RWPE2 (cell line): ENCODE measurements around the gene SLC35E4.

Source experiments
- ATAC-seq: fragments of 200-7000 bp; cut with Tn5 transposase; 3 replicates; pipeline ENCODE4 v1.9.1; 2021; ENCODE audit warnings: low read depth
- DNase-seq: peaks from one replicate; pipeline ENCODE4 v3.0.0-alpha.2; 2020; ENCODE audit warnings: low spot score
- H3K27ac ChIP-seq: fragments of 450-650 bp; 2 replicates; pipeline ENCODE4 v1.5.1; 2017; ENCODE audit warnings: mild to moderate bottlenecking; ENCODE audit not compliant: poor library complexity, severe bottlenecking
- H3K27me3 ChIP-seq: fragments of 250-450 bp; sonication (Bioruptor Pico); 2 replicates; pipeline ENCODE4 v1.5.1; 2021; ENCODE audit warnings: mild to moderate bottlenecking, moderate library complexity; ENCODE audit not compliant: insufficient read depth, poor library complexity, severe bottlenecking
- H3K36me3 ChIP-seq: fragments of 250-450 bp; sonication (Bioruptor Pico); 2 replicates; pipeline ENCODE4 v1.5.1; 2020; ENCODE audit warnings: low read depth, mild to moderate bottlenecking, moderate library complexity
- H3K4me1 ChIP-seq: fragments of 250-450 bp; sonication (Bioruptor Pico); 2 replicates; pipeline ENCODE4 v1.5.1; 2021; ENCODE audit warnings: mild to moderate bottlenecking, moderate library complexity; ENCODE audit not compliant: insufficient read depth, poor library complexity, severe bottlenecking
- H3K4me3 ChIP-seq: fragments of 250-450 bp; sonication (Bioruptor Pico); 2 replicates; pipeline ENCODE4 v1.5.1; 2021; ENCODE audit warnings: mild to moderate bottlenecking, moderate library complexity; ENCODE audit not compliant: severe bottlenecking
- H3K9me3 ChIP-seq: fragments of 250-450 bp; sonication (Bioruptor Pico); 2 replicates; pipeline ENCODE4 v1.5.1; 2021; ENCODE audit warnings: mild to moderate bottlenecking, moderate library complexity; ENCODE audit not compliant: severe bottlenecking
- TF ChIP-seq, protein P1 (sequence below): fragments of 450-650 bp; IDR thresholded peaks from one replicate; pipeline ENCODE4 v1.5.1; 2017; ENCODE audit warnings: mild to moderate bottlenecking, moderate library complexity; ENCODE audit not compliant: poor library complexity, severe bottlenecking

SLC35E4 gene

DNA sequence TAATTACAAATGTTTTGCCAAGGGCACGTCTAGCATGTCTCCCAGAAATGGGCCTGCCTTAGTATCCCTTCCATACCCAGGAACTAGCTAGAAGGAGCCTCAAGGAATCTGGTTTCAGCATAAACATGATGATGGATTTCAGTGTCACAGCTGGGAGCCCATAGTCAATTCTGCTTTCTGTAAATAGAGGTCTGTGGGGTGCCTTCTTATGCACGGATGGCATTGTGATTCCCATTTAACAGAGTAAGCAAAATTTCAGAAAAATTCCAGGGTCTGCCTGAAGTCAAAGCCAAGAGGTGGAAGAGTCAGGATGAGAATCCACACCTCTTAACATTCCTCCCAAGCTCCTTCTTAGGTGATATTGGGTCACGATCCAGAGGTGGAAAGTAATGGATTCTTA is 20.0 kb downstream of the SLC35E4 start:
- DNase-seq (no peak), ATAC-seq (no peak)
- TF ChIP-seq, protein P1, sequence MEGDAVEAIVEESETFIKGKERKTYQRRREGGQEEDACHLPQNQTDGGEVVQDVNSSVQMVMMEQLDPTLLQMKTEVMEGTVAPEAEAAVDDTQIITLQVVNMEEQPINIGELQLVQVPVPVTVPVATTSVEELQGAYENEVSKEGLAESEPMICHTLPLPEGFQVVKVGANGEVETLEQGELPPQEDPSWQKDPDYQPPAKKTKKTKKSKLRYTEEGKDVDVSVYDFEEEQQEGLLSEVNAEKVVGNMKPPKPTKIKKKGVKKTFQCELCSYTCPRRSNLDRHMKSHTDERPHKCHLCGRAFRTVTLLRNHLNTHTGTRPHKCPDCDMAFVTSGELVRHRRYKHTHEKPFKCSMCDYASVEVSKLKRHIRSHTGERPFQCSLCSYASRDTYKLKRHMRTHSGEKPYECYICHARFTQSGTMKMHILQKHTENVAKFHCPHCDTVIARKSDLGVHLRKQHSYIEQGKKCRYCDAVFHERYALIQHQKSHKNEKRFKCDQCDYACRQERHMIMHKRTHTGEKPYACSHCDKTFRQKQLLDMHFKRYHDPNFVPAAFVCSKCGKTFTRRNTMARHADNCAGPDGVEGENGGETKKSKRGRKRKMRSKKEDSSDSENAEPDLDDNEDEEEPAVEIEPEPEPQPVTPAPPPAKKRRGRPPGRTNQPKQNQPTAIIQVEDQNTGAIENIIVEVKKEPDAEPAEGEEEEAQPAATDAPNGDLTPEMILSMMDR, result no peak
- Histone ChIP-seq H3K36me3 (no peaks in the 10 kb centered on the region), H3K27ac (no peak overlapping the region), H3K27me3 (no peaks in the 10 kb centered on the region), H3K9me3 (no peaks in the 10 kb centered on the region), H3K4me3 (no peak overlapping the region), H3K4me1 (no peaks in the 10 kb centered on the region)

DNA sequence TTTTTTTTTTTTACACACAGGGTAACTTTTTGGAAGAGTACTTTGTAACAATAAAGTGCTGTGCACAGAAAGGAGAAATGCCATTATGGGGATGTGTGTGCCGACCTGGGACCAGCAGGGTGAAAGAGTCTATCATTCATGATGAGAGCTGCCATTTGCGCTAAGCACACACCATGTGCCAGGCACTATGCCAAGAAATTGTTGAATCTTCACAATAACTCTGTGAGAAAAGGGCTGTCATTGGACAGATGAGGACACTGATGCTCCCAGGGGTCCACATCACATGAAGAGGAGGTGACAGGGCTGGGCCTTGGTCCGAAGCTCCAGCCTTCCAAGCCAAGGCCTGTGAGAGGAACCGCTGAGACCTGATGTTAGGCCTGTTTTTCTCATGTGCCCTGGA is 26.5 kb downstream of the SLC35E4 start:
- no peak for ATAC-seq
- TF ChIP-seq, protein P1, result no peak

DNA sequence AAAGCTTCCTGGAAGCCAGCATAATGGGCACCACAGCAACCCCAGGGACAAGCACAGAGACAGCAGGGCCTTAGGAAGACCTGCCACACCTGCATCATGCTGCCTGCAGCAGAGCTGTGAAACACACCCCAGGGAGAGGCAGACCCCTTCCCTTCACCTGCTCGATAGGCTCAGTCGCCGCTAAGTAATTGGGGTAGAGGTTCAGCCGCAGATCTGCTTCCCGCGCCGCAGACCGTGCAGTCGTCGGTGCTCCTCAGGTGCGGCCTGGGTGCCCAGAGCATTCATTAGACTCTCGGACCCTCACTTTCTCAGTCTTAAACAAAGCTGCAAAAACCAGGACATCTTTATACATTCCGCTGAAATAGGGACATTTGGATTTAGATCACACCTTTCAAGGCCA is 29.2 kb downstream of the SLC35E4 start:
- H3K4me1 ChIP-seq, result no peaks in the 10 kb centered on the region
- H3K4me3 ChIP-seq, result no peak overlapping the region
- DNase-seq, result no peak
- ATAC-seq, result no peak
- H3K36me3 ChIP-seq, result no peaks in the 10 kb centered on the region
- TF ChIP-seq, protein P1, result no peak
- H3K27me3 ChIP-seq, result no peaks in the 10 kb centered on the region
- no peak overlapping the region for H3K27ac ChIP-seq
- no peaks in the 10 kb centered on the region for H3K9me3 ChIP-seq

More for the DNA sequence above, 26.5 kb downstream of the SLC35E4 start:
- Histone ChIP-seq H3K9me3 (no peaks in the 10 kb centered on the region), H3K27me3 (no peaks in the 10 kb centered on the region), H3K27ac (no peak overlapping the region), H3K4me1 (no peaks in the 10 kb centered on the region), H3K36me3 (no peaks in the 10 kb centered on the region), H3K4me3 (no peak overlapping the region)
- DNase-seq, result no peak

DNA sequence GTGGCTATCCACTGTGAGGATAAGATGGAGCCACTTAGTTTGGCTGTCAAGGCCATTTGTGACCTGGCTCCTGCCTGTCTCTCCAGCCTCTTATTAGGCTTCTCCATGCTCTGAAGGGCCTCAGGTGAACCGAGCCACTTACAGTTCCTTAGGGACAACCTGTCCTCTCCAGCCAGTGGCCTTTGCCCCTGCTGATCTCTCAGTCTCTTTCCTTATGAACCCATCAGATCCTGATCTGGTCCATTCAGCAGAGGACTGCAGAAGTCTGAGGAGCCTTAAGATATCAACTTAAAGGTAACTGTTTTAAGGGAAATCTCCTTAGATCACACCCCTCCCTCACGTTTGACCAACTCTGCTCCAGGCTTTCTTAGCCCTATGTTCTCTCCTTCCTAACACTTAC is 29.7 kb downstream of the SLC35E4 start:
- Histone ChIP-seq H3K4me3 (no peak overlapping the region), H3K27ac (no peak overlapping the region), H3K27me3 (no peaks in the 10 kb centered on the region), H3K36me3 (no peaks in the 10 kb centered on the region), H3K9me3 (no peaks in the 10 kb centered on the region), H3K4me1 (no peaks in the 10 kb centered on the region)
- DNase-seq (no peak), ATAC-seq (no peak)
- TF ChIP-seq, protein P1, result no peak

- ATAC-seq (no peak), DNase-seq (no peak)
- H3K4me3 ChIP-seq, result no peak overlapping the region
- H3K36me3 ChIP-seq, result no peaks in the 10 kb centered on the region
- no peaks in the 10 kb centered on the region for H3K27me3 ChIP-seq
- TF ChIP-seq, protein P1, result no peak
- no peaks in the 10 kb centered on the region for H3K4me1 ChIP-seq
- no peaks in the 10 kb centered on the region for H3K9me3 ChIP-seq
- H3K27ac ChIP-seq, result no peak overlapping the region
Observed at GRCh38 chr22:30665786-30666185, 30.2 kb downstream of the SLC35E4 start.
